Testis (tissue), 3 donors: ENCODE data around the gene PTP4A2. TPM values are rescaled to one million over a fixed set of nuclear protein-coding genes. Genes with fewer than 3 reads are reported as not detected.

Experiments
- DNase-seq: peaks from one replicate; pipeline ENCODE4 v3.0.0-alpha.2; 2019
- H3K27ac ChIP-seq, 2 donors: fragments of 200-600 bp; sonication (generic); one replicate each; pipeline ENCODE4 v1.5.1; 2019
- H3K27me3 ChIP-seq: fragments of 200-600 bp; sonication (generic); one replicate; pipeline ENCODE4 v1.5.1; 2019
- H3K36me3 ChIP-seq: fragments of 200-600 bp; sonication (generic); one replicate; pipeline ENCODE4 v1.5.1; 2017; ENCODE audit warnings: low read depth; ENCODE audit errors: missing control alignments
- H3K4me1 ChIP-seq: fragments of 200-600 bp; sonication (generic); one replicate; pipeline ENCODE4 v1.5.1; 2019
- H3K4me3 ChIP-seq, 2 donors: fragments of 200-600 bp; sonication (generic); one replicate each; pipeline ENCODE4 v1.5.1; 2017 to 2019
- H3K9me3 ChIP-seq: fragments of 200-600 bp; sonication (generic); one replicate; pipeline ENCODE4 v1.5.1; 2017
- POLR2A ChIP-seq: fragments of 450-650 bp; IDR thresholded peaks from one replicate; pipeline ENCODE4 v1.6.1; 2017; ENCODE audit warnings: antibody characterized with exemption, mild to moderate bottlenecking, moderate library complexity
- WGBS, 2 donors: methylation state at CpG; one replicate each; pipeline ENCODE4 v1.1.5; 2018; 5-methylcytosine and 5-hydroxymethylcytosine counted together
- intact Hi-C: fragments of 100-400 bp; cut with DNase I; formaldehyde crosslinking; loops from one replicate; pipeline ENCODE4 v1.15.1; 2023; ENCODE audit warnings: low total_unique reads
- polyA plus RNA-seq: library from polyadenylated mRNA; stranded (reverse); fragments of 350-450 nt; fragmentation: Illumina TruSeq; extraction: RNeasy Lipid Tissue Mini Kit (QIAGEN cat#74804); gene quantifications from one replicate; pipeline ENCODE4 v1.2.3, GENCODE V29; 2014; ENCODE audit warnings: low read depth, low replicate concordance; ENCODE audit not compliant: insufficient read depth
- total RNA-seq, 2 donors: library from RNA; depleted of rRNA; stranded (reverse); fragments of >200 nt; gene quantifications; one replicate each; pipeline ENCODE4 v1.2.3, GENCODE V29; 2016
- TF ChIP-seq, protein P1 (sequence below), 3 experiments: fragments of 450-650 bp in 2 of 3; fragments of 200-600 bp in 1 of 3; sonication (generic) in 1 of 3; IDR thresholded peaks; one replicate each; pipeline ENCODE4 v1.5.1; 2016 to 2019; ENCODE audit warnings: antibody characterized with exemption in 3 of 3, mild to moderate bottlenecking in 2 of 3, moderate library complexity in 1 of 3

The PTP4A2 gene
- total and polyA plus RNA-seq, 3 donors from 2014 or later: 137 to 305 (median 189) TPM

DNA sequence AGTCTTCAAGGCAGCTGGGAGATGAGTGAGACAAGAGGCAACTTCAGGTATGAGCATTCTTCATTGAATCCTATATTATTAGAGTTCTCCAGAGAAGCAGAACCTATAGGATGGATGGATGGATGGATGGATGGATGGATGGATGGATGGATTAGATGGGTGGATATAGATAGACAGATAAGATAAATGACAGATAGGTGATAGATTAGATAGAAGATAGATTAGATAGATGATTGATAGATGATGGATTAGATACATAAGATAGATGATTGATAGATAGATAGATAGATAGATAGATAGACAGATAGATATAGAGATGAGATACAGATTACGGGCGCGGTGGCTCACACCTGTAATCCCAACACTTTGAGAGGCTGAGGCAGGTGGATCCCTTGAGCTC is 79.1 kb downstream of the PTP4A2 start:
- H3K9me3 ChIP-seq: no peaks in the 10 kb centered on the region
- 94 to 98% methylated on average over 3 of the region's 3 CpGs for WGBS, 2 donors
- no peaks in the 10 kb centered on the region for H3K36me3 ChIP-seq
- H3K4me1 ChIP-seq: no peaks in the 10 kb centered on the region
- H3K4me3 ChIP-seq: no peak overlapping the region
- no peak for TF ChIP-seq POLR2A
- TF ChIP-seq, protein P1, sequence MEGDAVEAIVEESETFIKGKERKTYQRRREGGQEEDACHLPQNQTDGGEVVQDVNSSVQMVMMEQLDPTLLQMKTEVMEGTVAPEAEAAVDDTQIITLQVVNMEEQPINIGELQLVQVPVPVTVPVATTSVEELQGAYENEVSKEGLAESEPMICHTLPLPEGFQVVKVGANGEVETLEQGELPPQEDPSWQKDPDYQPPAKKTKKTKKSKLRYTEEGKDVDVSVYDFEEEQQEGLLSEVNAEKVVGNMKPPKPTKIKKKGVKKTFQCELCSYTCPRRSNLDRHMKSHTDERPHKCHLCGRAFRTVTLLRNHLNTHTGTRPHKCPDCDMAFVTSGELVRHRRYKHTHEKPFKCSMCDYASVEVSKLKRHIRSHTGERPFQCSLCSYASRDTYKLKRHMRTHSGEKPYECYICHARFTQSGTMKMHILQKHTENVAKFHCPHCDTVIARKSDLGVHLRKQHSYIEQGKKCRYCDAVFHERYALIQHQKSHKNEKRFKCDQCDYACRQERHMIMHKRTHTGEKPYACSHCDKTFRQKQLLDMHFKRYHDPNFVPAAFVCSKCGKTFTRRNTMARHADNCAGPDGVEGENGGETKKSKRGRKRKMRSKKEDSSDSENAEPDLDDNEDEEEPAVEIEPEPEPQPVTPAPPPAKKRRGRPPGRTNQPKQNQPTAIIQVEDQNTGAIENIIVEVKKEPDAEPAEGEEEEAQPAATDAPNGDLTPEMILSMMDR (IDR thresholded peaks at IDR 0.05): no peak
- no peak for DNase-seq
- intact Hi-C loops: no loop called here
- H3K27me3 ChIP-seq: no peaks in the 10 kb centered on the region
- no peak overlapping the region for H3K27ac ChIP-seq

DNA sequence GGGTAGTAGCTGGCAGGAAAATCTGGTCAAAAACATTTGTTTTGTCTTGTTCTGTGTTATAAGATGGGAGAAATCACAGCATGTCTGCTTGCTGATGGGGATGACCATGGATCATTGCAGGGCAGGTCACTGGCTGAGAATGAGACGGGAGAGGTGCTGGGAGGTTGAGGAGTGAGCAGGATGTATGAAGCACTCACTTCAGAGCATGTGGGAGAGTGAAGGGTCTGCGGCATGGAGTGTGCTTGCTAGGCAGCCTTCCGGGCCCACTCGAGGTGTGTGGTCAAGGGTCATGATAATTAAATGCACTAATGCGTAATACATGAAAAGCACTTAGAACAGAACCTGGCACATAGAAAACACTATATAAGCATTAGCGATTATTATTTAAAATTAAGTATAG is 80.3 kb downstream of the PTP4A2 start:
- Histone ChIP-seq H3K27ac (no peak overlapping the region), H3K27me3 (no peaks in the 10 kb centered on the region), H3K9me3 (no peaks in the 10 kb centered on the region), H3K4me1 (no peaks in the 10 kb centered on the region), H3K36me3 (no peaks in the 10 kb centered on the region), H3K4me3 (no peak overlapping the region)
- no peak for TF ChIP-seq POLR2A
- TF ChIP-seq, protein P1 (IDR thresholded peaks at IDR 0.05): no peak
- no peak for DNase-seq
- intact Hi-C loops: no loop called here
- WGBS, 2 donors: 88 to 91% methylated on average over 6 of the region's 6 CpGs

Other genes starting within 250 kb of the PTP4A2 start
- gene COL16A1, start 234.4 kb downstream of the PTP4A2 start, total RNA-seq: 100 to 1,000 TPM; 101 to 120 TPM
- gene COL16A1, start 234.4 kb downstream of the PTP4A2 start, polyA plus RNA-seq: 96.4 TPM
- 10 to 100 TPM; 15.7 to 18.0 TPM for gene ADGRB2, start 174.0 kb downstream of the PTP4A2 start, total RNA-seq
- 11.8 TPM for gene ADGRB2, start 174.0 kb downstream of the PTP4A2 start, polyA plus RNA-seq
- gene SPOCD1, start 122.3 kb downstream of the PTP4A2 start, total RNA-seq: 10 to 100 TPM; 32.0 to 36.0 TPM
- 22.0 TPM for gene SPOCD1, start 122.3 kb downstream of the PTP4A2 start, polyA plus RNA-seq
- gene KHDRBS1, start 75.5 kb upstream of the PTP4A2 start, total RNA-seq: 10 to 100 TPM; 90.4 to 95.0 TPM
- gene KHDRBS1, start 75.5 kb upstream of the PTP4A2 start, polyA plus RNA-seq: 133 TPM
- gene TMEM39B, start 134.6 kb upstream of the PTP4A2 start, total RNA-seq: 10 to 100 TPM; 15.7 to 16.9 TPM
- gene TMEM39B, start 134.6 kb upstream of the PTP4A2 start, polyA plus RNA-seq: 24.0 TPM
- 10 to 100 TPM; 56.5 to 64.6 TPM for gene KPNA6, start 169.7 kb upstream of the PTP4A2 start, total RNA-seq
- gene KPNA6, start 169.7 kb upstream of the PTP4A2 start, polyA plus RNA-seq: 107 TPM
- gene TXLNA, start 241.3 kb upstream of the PTP4A2 start, total RNA-seq: 10 to 100 TPM; 67.6 to 69.2 TPM
- 52.6 TPM for gene TXLNA, start 241.3 kb upstream of the PTP4A2 start, polyA plus RNA-seq